H1 (cell line): ENCODE measurements around the gene ELOVL6. TPM values are rescaled to one million over a fixed set of nuclear protein-coding genes. Genes with fewer than 3 reads are reported as not detected.

ENCODE experiments used
- CTCF ChIA-PET: fragments of 300-600 bp; sonication (Branson Sonifier 250); formaldehyde crosslinking; loops from one replicate; lab custom pipeline; 2021; ENCODE audit not compliant: partially characterized antibody; lab: Charles Lee
- POLR2A ChIA-PET: fragments of 300-600 bp; sonication (Branson Sonifier 250); formaldehyde crosslinking; loops from one replicate; lab custom pipeline; 2021; ENCODE audit warnings: inconsistent platforms; ENCODE audit not compliant: partially characterized antibody; lab: Charles Lee
- DNase-seq, 2 experiments: peaks; one replicate each; pipeline versions ENCODE4 v3.0.0 to v3.0.0-alpha.2; 2010 to 2022; ENCODE audit warnings: low spot score in 2 of 2, low read depth in 1 of 2, mixed read lengths in 1 of 2
- FAIRE-seq: peaks from 2 replicates; lab custom pipeline; 2011; peaks lifted over from hg19 to GRCh38; lab: Jason Lieb, UNC
- H2AFZ ChIP-seq: 2 replicates; pipeline ENCODE4 v1.8.1; 2012; ENCODE audit warnings: low read length, inconsistent platforms
- H2AK5ac ChIP-seq: 2 replicates; pipeline ENCODE4 v1.6.1; 2013; ENCODE audit warnings: low read depth, low read length
- H2BK120ac ChIP-seq: replicated peaks from 2 replicates; pipeline ENCODE3; 2013; ENCODE audit warnings: low read depth, low read length, inconsistent platforms
- H2BK12ac ChIP-seq: 2 replicates; pipeline ENCODE4 v1.6.1; 2013; ENCODE audit warnings: low read depth, low read length
- H2BK15ac ChIP-seq: 2 replicates; pipeline ENCODE4 v1.6.1; 2013; ENCODE audit warnings: low read length
- H2BK20ac ChIP-seq: 2 replicates; pipeline ENCODE4 v1.6.1; 2013; ENCODE audit warnings: low read length
- H2BK5ac ChIP-seq: 2 replicates; pipeline ENCODE4 v1.6.1; 2013; ENCODE audit warnings: low read depth, low read length
- H3K14ac ChIP-seq: 2 replicates; pipeline ENCODE4 v1.6.1; 2013; ENCODE audit warnings: inconsistent platforms; ENCODE audit not compliant: insufficient read length
- H3K18ac ChIP-seq: 2 replicates; pipeline ENCODE4 v1.6.1; 2013; ENCODE audit warnings: low read length; ENCODE audit errors: extremely low read depth
- H3K23ac ChIP-seq: 2 replicates; pipeline ENCODE4 v1.6.1; 2013; ENCODE audit warnings: inconsistent platforms; ENCODE audit not compliant: insufficient read length
- H3K23me2 ChIP-seq: 2 replicates; pipeline ENCODE4 v1.6.1; 2013; ENCODE audit warnings: low read depth, low read length
- H3K27ac ChIP-seq: 2 replicates; pipeline ENCODE4 v1.6.1; 2011; ENCODE audit warnings: low read depth, low read length, inconsistent platforms
- H3K27me3 ChIP-seq, 4 experiments: replicated peaks in 1 of 4; 1 replicate in 1 of 4; 2 replicates in 3 of 4; pipeline versions ENCODE4 v1.6.1 to v1.8.1; 2011 to 2013; ENCODE audit warnings: low read length in 3 of 4, mild to moderate bottlenecking in 3 of 4, inconsistent platforms in 2 of 4, mixed read lengths in 2 of 4, moderate library complexity in 1 of 4; ENCODE audit not compliant: control insufficient read depth in 3 of 4, insufficient read depth in 3 of 4; ENCODE audit errors: extremely low read depth in 1 of 4
- H3K36me3 ChIP-seq, 4 experiments: 2 replicates each; pipeline versions ENCODE4 v1.6.1 to v1.8.1; 2011 to 2013; ENCODE audit warnings: mild to moderate bottlenecking in 4 of 4, low read length in 3 of 4, moderate library complexity in 2 of 4, control low read depth in 1 of 4, inconsistent platforms in 1 of 4; ENCODE audit not compliant: insufficient read depth in 4 of 4, control insufficient read depth in 2 of 4
- H3K4ac ChIP-seq: replicated peaks from 2 replicates; pipeline ENCODE3; 2013; ENCODE audit warnings: low read length, low read depth, mixed read lengths, inconsistent platforms; ENCODE audit not compliant: insufficient read length
- H3K4me1 ChIP-seq, 4 experiments: replicated peaks in 1 of 4; 1 replicate in 1 of 4; 2 replicates in 3 of 4; pipeline versions ENCODE4 v1.6.1 to v1.8.1; 2011 to 2013; ENCODE audit warnings: low read length in 3 of 4, inconsistent platforms in 2 of 4, mixed read lengths in 1 of 4; ENCODE audit not compliant: insufficient read depth in 4 of 4, control insufficient read depth in 3 of 4
- H3K4me2 ChIP-seq, 2 experiments: 2 replicates each; pipeline versions ENCODE4 v1.6.1 to v1.8.1; 2011 to 2013; ENCODE audit warnings: low read depth in 2 of 2, low read length in 2 of 2, control low read depth in 1 of 2, inconsistent platforms in 1 of 2, mild to moderate bottlenecking in 1 of 2; ENCODE audit not compliant: insufficient read depth in 1 of 2
- H3K4me3 ChIP-seq, 4 experiments: fragments of 200-600, 300-600 bp in 1 of 4; sonication (generic), shearing (Covaris generic), sonication (Bioruptor Twin) in 1 of 4; 2 replicates each; pipeline versions ENCODE4 v1.5.1 to v1.8.1; 2011 to 2016; ENCODE audit warnings: low read length in 4 of 4, low read depth in 3 of 4, control low read depth in 2 of 4, inconsistent platforms in 2 of 4, mild to moderate bottlenecking in 2 of 4, mixed read lengths in 1 of 4, moderate library complexity in 1 of 4; ENCODE audit not compliant: insufficient read depth in 2 of 4; ENCODE audit errors: extremely low read depth in 1 of 4
- H3K56ac ChIP-seq: replicated peaks from 2 replicates; pipeline ENCODE3; 2013; ENCODE audit warnings: low read depth, mild to moderate bottlenecking, mixed read lengths, low read length, inconsistent platforms; ENCODE audit not compliant: insufficient read length
- H3K79me1 ChIP-seq: 2 replicates; pipeline ENCODE4 v1.6.1; 2013; ENCODE audit warnings: low read depth, low read length, control low read depth
- H3K79me2 ChIP-seq, 2 experiments: 2 replicates each; pipeline versions ENCODE4 v1.6.1 to v1.8.1; 2012 to 2013; ENCODE audit warnings: low read length in 2 of 2, mild to moderate bottlenecking in 2 of 2, inconsistent platforms in 1 of 2; ENCODE audit not compliant: insufficient read depth in 2 of 2, control insufficient read depth in 1 of 2
- H3K9ac ChIP-seq, 4 experiments: replicated peaks in 1 of 4; 1 replicate in 1 of 4; 2 replicates in 3 of 4; pipeline versions ENCODE4 v1.6.1 to v1.8.1; 2011 to 2013; ENCODE audit warnings: low read depth in 3 of 4, low read length in 3 of 4, control low read depth in 2 of 4, mild to moderate bottlenecking in 2 of 4, moderate library complexity in 2 of 4, inconsistent platforms in 1 of 4; ENCODE audit errors: extremely low read depth in 1 of 4
- H3K9me3 ChIP-seq, 2 experiments: 2 replicates each; pipeline versions ENCODE4 v1.6.1 to v1.8.1; 2012 to 2013; ENCODE audit warnings: mild to moderate bottlenecking in 2 of 2, moderate library complexity in 2 of 2, control low read depth in 1 of 2, inconsistent platforms in 1 of 2, low read depth in 1 of 2, low read length in 1 of 2, mixed read lengths in 1 of 2; ENCODE audit not compliant: insufficient read depth in 2 of 2
- H4K20me1 ChIP-seq, 2 experiments: replicated peaks in 1 of 2; 2 replicates each; pipeline versions ENCODE3 to v1.8.1; 2011 to 2013; ENCODE audit warnings: inconsistent platforms in 2 of 2, low read length in 2 of 2, mild to moderate bottlenecking in 1 of 2; ENCODE audit not compliant: insufficient read depth in 2 of 2, control insufficient read depth in 1 of 2
- H4K5ac ChIP-seq: 2 replicates; pipeline ENCODE4 v1.6.1; 2013; ENCODE audit warnings: low read length, low read depth, mixed read lengths, inconsistent platforms; ENCODE audit not compliant: insufficient read length
- H4K8ac ChIP-seq: 2 replicates; pipeline ENCODE4 v1.8.0; 2013; ENCODE audit warnings: mild to moderate bottlenecking, moderate library complexity, low read length, inconsistent platforms; ENCODE audit not compliant: insufficient read depth; ENCODE audit errors: extremely low read depth
- H4K91ac ChIP-seq: replicated peaks from 2 replicates; pipeline ENCODE3; 2013; ENCODE audit warnings: low read length, mixed read lengths, inconsistent platforms; ENCODE audit not compliant: insufficient read length
- JUND ChIP-seq: IDR thresholded peaks from 2 replicates; pipeline ENCODE4 v1.6.1; 2011; ENCODE audit warnings: mild to moderate bottlenecking, improper control_type of control experiment, low read length
- RAD21 ChIP-seq, 2 experiments: IDR thresholded peaks in 1 of 2; conservative IDR thresholded peaks in 1 of 2; 2 replicates each; pipeline ENCODE4 v1.6.1; 2011; ENCODE audit warnings: low read depth in 2 of 2, low read length in 2 of 2, improper control_type of control experiment in 1 of 2, inconsistent platforms in 1 of 2, mild to moderate bottlenecking in 1 of 2, moderate library complexity in 1 of 2
- WGBS, 2 experiments: shearing (Covaris generic) in 1 of 2; methylation state at CpG; one replicate each; pipeline versions ENCODE4 v1.1.6 to v1.1.7; 2013 to 2015; ENCODE audit warnings: low lambda C conversion rate in 2 of 2, mixed read lengths in 2 of 2, inconsistent platforms in 1 of 2, low coverage in 1 of 2, missing lambda C conversion rate in 1 of 2; ENCODE audit not compliant: insufficient replicate concordance in 2 of 2, insufficient coverage in 1 of 2, insufficient read length in 1 of 2; ENCODE audit errors: extremely low coverage in 1 of 2, missing lambda C conversion rate in 1 of 2; 5-methylcytosine and 5-hydroxymethylcytosine counted together
- polyA plus RNA-seq, 7 experiments: library from polyadenylated mRNA; depleted of rRNA in 3 of 7; stranded (reverse) in 5 of 7; unstranded in 2 of 7; fragments of >200 nt in 5 of 7; fragments of 200-250 nt in 2 of 7; gene quantifications; 1 replicate in 5 of 7; 2 replicates in 1 of 7; 4 replicates in 1 of 7; pipeline versions ENCODE4 v1.2.1 to v1.2.3, GENCODE V29; 2011 to 2013; ENCODE audit warnings: missing spikeins in 2 of 7, mixed read lengths in 2 of 7
- total RNA-seq: library from RNA; stranded (reverse); fragmentation: NEBNext Ultra II Directional; extraction: Animal tissue kit (Norgen Biotek cat#: 25700); gene quantifications from 2 replicates; pipeline ENCODE4 v1.2.1, GENCODE V29; 2021
- TF ChIP-seq, protein P1 (sequence below): IDR thresholded peaks from 2 replicates; pipeline ENCODE4 v1.6.1; 2011; ENCODE audit warnings: low read length, improper control_type of control experiment
- TF ChIP-seq, protein P2 (sequence below): IDR thresholded peaks from 2 replicates; pipeline ENCODE4 v1.6.1; 2011; ENCODE audit warnings: low read depth, mild to moderate bottlenecking, low read length; ENCODE audit not compliant: insufficient read depth

The ELOVL6 gene
- total and polyA plus RNA-seq, 2 of the 8 experiments (the other 6 are each of a cell fraction or from before 2014, with no cell fraction given), result 27.8 to 86.6 TPM

DNA sequence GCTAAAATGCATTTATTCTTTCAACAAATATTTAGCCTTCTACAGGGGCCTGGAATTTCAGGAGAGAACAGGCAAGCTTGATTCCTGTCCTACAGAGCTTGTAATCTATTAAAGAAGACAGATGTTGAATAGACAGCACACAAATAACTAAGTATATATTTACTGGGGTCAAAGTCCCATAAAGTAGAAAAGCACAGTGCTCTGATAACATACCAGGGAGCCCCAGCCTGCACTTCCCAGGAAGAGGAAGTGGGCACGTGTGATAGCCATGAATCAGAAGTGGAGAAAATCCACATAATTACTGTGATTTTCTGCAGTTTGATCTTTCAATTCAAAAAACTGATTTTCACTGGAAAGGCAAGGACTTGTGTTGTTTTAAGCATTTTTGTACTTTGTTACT, 156.7 kb downstream of the ELOVL6 start:
- no peaks in the 10 kb centered on the region for H3K79me1 ChIP-seq
- DNase-seq, result no peak
- no peak overlapping the region for H2AFZ ChIP-seq

More for the DNA sequence above, 156.7 kb downstream of the ELOVL6 start:
- Histone ChIP-seq H2BK15ac (no peak overlapping the region), H2BK12ac (no peak overlapping the region), H2BK120ac (no peak overlapping the region), H3K56ac (no peak overlapping the region), H3K18ac (no peak overlapping the region), H3K4ac (no peak overlapping the region), H3K4me3 (no peak overlapping the region), H4K91ac (no peak overlapping the region), H3K4me2 (no peak overlapping the region), H4K20me1 (no peaks in the 10 kb centered on the region), H4K8ac (no peak overlapping the region), H3K23ac (no peak overlapping the region), H3K9ac (no peak overlapping the region), H2BK5ac (no peak overlapping the region), H3K23me2 (no peaks in the 10 kb centered on the region), H2AK5ac (no peak overlapping the region), H3K36me3 (peaks cover 0 to 4% (median 0%) of the 10 kb centered on the region in 4 experiments; a peak in 1 of 8 replicates), H3K79me2 (no peaks in the 10 kb centered on the region), H3K4me1 (no peaks in the 10 kb centered on the region), H3K27ac (no peak overlapping the region), H4K5ac (no peak overlapping the region), H3K14ac (no peak overlapping the region), H3K27me3 (no peaks in the 10 kb centered on the region), H2BK20ac (no peak overlapping the region), H3K9me3 (no peaks in the 10 kb centered on the region)
- ChIA-PET POLR2A (no interaction called here), CTCF (interaction anchor here (0.6 to 2.4 kb wide), 4 partner anchors 8 to 468 kb away, joined by 3 to 7 read pairs (median 5); no protein-coding TSS in a partner anchor)
- FAIRE-seq, result no peak
- 94% methylated on average over 1 of the region's 1 CpG; no CpG with 5 or more reads in 1 of the 2 experiments for WGBS, 2 experiments
- TF ChIP-seq JUND (no peak), RAD21 (IDR thresholded peaks at IDR 0.05 in 1 of 2, conservative IDR thresholded peaks at IDR 0.05 in 1 of 2; ENCODE audit: low read depth in 2 of 2, low read length in 2 of 2) (no peak)
- TF ChIP-seq, protein P1, sequence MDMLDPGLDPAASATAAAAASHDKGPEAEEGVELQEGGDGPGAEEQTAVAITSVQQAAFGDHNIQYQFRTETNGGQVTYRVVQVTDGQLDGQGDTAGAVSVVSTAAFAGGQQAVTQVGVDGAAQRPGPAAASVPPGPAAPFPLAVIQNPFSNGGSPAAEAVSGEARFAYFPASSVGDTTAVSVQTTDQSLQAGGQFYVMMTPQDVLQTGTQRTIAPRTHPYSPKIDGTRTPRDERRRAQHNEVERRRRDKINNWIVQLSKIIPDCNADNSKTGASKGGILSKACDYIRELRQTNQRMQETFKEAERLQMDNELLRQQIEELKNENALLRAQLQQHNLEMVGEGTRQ, result no peak
- TF ChIP-seq, protein P2, sequence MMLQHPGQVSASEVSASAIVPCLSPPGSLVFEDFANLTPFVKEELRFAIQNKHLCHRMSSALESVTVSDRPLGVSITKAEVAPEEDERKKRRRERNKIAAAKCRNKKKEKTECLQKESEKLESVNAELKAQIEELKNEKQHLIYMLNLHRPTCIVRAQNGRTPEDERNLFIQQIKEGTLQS, result no peak
